ENCODE data around the gene KBTBD13. TPM values are rescaled to one million over a fixed set of nuclear protein-coding genes. Genes with fewer than 3 reads are reported as not detected.

Gene KBTBD13
- total and polyA plus RNA-seq, 11 donors, result 0.78 to 11.8 (median 4.2) TPM

DNA sequence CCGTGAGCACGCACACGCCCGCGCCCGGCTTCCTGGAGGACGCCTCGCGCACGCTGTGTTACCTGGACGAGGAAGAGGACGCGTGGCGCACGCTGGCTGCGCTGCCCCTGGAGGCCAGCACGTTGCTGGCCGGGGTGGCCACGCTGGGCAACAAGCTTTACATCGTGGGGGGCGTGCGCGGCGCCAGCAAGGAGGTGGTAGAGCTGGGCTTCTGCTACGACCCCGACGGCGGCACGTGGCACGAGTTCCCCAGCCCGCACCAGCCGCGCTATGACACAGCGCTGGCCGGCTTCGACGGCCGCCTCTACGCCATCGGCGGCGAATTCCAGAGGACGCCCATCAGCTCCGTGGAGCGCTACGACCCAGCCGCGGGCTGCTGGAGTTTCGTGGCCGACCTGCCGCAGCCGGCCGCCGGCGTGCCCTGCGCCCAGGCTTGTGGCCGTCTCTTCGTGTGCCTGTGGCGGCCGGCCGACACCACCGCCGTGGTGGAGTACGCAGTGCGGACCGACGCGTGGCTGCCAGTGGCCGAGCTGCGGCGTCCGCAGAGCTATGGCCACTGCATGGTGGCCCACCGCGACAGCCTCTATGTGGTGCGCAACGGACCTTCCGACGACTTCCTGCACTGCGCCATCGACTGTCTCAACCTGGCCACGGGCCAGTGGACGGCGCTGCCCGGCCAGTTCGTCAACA is 890 bp downstream of the KBTBD13 start:
- peak in 1 of 5 donors; percentile 51 for DNase-seq
- Histone ChIP-seq H3K4me3 (peak overlapping the region in 5 of 12 donors; percentile 2 to 26 (median 16)), H3K9me3 (no peaks in the 10 kb centered on the region), H3K36me3 (no peaks in the 10 kb centered on the region), H3K27me3 (peaks cover 0 to 20% (median 0%) of the 10 kb centered on the region in 9 donors), H3K4me1 (peaks cover 2 to 74% (median 29%) of the 10 kb centered on the region in 12 donors), H3K27ac (peak overlapping the region in 8 of 12 donors; percentile 57 to 86 (median 76))
- WGBS, 4 donors, result 61 to 75% (median 65%) methylated on average over 46 to 85 of the region's 85 CpGs
- ATAC-seq, result peak in 1 of 4 donors; percentile 4
- intact Hi-C loops (cut with DNase I), result loop anchor here in 1 of 10 donors (2.0 kb wide), 1 partner anchor 47 kb away; no protein-coding TSS in a partner anchor
- TF ChIP-seq, protein P1, sequence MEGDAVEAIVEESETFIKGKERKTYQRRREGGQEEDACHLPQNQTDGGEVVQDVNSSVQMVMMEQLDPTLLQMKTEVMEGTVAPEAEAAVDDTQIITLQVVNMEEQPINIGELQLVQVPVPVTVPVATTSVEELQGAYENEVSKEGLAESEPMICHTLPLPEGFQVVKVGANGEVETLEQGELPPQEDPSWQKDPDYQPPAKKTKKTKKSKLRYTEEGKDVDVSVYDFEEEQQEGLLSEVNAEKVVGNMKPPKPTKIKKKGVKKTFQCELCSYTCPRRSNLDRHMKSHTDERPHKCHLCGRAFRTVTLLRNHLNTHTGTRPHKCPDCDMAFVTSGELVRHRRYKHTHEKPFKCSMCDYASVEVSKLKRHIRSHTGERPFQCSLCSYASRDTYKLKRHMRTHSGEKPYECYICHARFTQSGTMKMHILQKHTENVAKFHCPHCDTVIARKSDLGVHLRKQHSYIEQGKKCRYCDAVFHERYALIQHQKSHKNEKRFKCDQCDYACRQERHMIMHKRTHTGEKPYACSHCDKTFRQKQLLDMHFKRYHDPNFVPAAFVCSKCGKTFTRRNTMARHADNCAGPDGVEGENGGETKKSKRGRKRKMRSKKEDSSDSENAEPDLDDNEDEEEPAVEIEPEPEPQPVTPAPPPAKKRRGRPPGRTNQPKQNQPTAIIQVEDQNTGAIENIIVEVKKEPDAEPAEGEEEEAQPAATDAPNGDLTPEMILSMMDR (IDR thresholded peaks at IDR 0.05), result no peak
- TF ChIP-seq POLR2A (IDR thresholded peaks at IDR 0.05), result no peak

DNA sequence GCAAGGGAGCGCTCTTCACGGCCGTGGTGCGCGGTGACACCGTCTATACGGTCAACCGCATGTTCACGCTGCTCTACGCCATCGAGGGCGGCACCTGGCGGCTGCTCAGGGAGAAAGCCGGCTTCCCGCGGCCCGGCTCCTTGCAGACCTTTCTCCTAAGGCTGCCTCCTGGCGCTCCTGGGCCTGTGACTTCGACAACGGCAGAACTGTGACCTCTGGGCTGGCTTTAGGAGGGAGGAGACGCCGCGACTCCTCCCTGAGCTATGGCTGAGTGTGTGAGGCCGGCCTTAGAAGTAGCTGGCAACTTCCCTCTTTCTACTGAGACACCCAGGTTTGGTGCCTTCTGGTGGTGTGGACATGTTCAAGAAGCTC is 1.4 kb downstream of the KBTBD13 start:
- Histone ChIP-seq H3K4me1 (peaks cover 7 to 74% (median 32%) of the 10 kb centered on the region in 12 donors), H3K4me3 (peak overlapping the region in 5 of 12 donors; percentile 2 to 26 (median 16)), H3K27me3 (peaks cover 0 to 20% (median 0%) of the 10 kb centered on the region in 9 donors), H3K36me3 (no peaks in the 10 kb centered on the region), H3K9me3 (no peaks in the 10 kb centered on the region), H3K27ac (peak overlapping the region in 5 of 12 donors; percentile 35 to 86 (median 73))
- DNase-seq (peak; percentile 61 to 85 (median 73)), ATAC-seq (peak; percentile 5 to 61 (median 58))
- 10 to 30% (median 21%) methylated on average over 7 to 24 of the region's 24 CpGs for WGBS, 4 donors
- TF ChIP-seq POLR2A (IDR thresholded peaks at IDR 0.05), result no peak
- TF ChIP-seq, protein P1 (IDR thresholded peaks at IDR 0.05), result peak; percentile 42 to 71 (median 60)
- intact Hi-C loops (cut with DNase I), result loop anchor here in 2 of 10 donors (2.0 kb wide), 2 partner anchors 23 to 47 kb away; no protein-coding TSS in a partner anchor

DNA sequence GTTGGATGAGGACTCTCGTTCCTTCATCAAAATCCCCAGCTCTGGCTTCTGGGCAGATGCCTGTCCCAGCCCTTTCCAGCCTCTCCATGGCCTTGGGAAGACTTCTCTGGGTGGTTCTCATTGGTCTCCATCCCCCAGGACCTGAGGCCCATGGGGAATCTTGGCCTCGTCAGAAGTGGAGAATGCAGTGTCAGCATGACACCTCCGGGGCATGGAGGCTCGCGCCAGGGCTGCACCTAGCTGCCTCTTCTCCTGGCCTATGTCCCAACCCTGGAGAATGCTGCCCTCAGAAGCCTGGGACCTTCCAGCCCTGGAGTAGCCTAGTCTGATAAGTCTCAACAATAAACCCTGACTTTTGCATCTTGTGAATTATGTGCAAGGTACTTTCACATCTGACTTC is 3.0 kb downstream of the KBTBD13 start:
- 69 to 84% (median 74%) methylated on average over 1 to 5 of the region's 5 CpGs for WGBS, 4 donors
- ATAC-seq (no peak), DNase-seq (peak in 1 of 5 donors; percentile 3)
- no peak for TF ChIP-seq POLR2A (IDR thresholded peaks at IDR 0.05)
- TF ChIP-seq, protein P1 (IDR thresholded peaks at IDR 0.05), result no peak
- intact Hi-C loops (cut with DNase I), result loop anchor here in 1 of 10 donors (2.0 kb wide), 1 partner anchor 25 kb away; no protein-coding TSS in a partner anchor
- H3K4me1 ChIP-seq, result peaks cover 7 to 75% (median 33%) of the 10 kb centered on the region in 12 donors
- peaks cover 0 to 20% (median 0%) of the 10 kb centered on the region in 9 donors for H3K27me3 ChIP-seq
- no peaks in the 10 kb centered on the region for H3K36me3 ChIP-seq
- no peaks in the 10 kb centered on the region for H3K9me3 ChIP-seq
- H3K4me3 ChIP-seq, result no peak overlapping the region
- H3K27ac ChIP-seq, result peak overlapping the region in 3 of 12 donors; percentile 43 to 62 (median 51)

DNA sequence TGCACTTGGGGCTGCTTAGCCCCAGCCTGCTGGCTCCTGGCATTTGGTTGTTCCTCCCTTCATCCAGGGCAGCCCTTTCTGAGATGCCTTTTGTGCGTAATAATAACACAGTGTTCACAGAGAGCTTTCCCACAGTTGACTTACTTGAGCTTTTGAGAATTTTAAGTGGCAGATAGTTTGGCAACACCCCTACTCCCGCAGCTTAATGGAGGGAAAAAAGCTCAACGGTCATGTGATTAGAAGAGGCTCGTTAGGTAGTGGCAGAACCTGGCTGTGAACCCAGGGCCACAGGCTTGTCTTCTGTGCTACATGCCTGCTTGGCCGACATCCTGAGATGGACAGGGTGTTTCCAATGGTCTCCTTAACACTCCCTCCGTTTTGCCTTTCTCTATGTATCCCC is 4.7 kb downstream of the KBTBD13 start:
- Histone ChIP-seq H3K36me3 (no peaks in the 10 kb centered on the region), H3K4me3 (no peak overlapping the region), H3K27ac (peak overlapping the region in 9 of 12 donors; percentile 32 to 92 (median 64)), H3K27me3 (peaks cover 0 to 20% (median 0%) of the 10 kb centered on the region in 9 donors), H3K9me3 (no peaks in the 10 kb centered on the region), H3K4me1 (peaks cover 8 to 88% (median 44%) of the 10 kb centered on the region in 12 donors)
- WGBS, 4 donors, result 35 to 52% (median 47%) methylated on average over 6 of the region's 6 CpGs
- no peak for TF ChIP-seq POLR2A (IDR thresholded peaks at IDR 0.05)
- TF ChIP-seq, protein P1 (IDR thresholded peaks at IDR 0.05), result no peak
- peak in 2 of 5 donors; percentile 32 to 52 for DNase-seq
- intact Hi-C loops (cut with DNase I), result loop anchor here in 2 of 10 donors (10.0 kb wide), 1 partner anchor 46 kb away; no protein-coding TSS in a partner anchor
- ATAC-seq, result peak; percentile 39 to 68 (median 55)

All from heart left ventricle (tissue), 16 donors.